NCI-H69 (cell line): ENCODE measurements around the gene FCN1.

Experiments used
- DNase-seq: peaks from one replicate; lab custom pipeline; 2025; lab: John Stamatoyannopoulos, UW

Gene FCN1

DNA sequence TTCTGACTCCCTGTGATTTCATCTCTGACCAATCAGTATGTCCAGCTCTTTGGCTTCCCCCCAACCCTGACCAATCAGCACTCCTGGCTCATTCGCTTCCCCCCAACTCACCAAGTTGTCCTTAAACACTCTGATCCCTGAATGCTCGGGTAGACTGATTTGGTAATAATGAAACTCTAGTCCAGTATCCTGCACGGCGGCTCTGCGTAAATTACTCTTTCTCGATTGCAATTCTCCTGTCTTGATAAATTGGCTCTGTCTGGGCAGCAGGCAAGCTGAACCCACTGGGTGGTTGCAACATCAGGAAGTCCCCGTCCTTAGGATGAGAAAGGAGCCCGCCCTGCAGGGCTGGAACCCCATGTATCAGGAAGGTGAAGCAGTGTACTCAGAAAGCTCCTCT lies 26.7 kb downstream of the FCN1 start:
- no peak for DNase-seq

GRCh38 chr9:134890155-134890495 lies 27.6 kb downstream of the FCN1 start:
- DNase-seq, result no peak

- DNase-seq, result no peak
Measured at GRCh38 chr9:134889386-134890154, 28.1 kb downstream of the FCN1 start.

DNA sequence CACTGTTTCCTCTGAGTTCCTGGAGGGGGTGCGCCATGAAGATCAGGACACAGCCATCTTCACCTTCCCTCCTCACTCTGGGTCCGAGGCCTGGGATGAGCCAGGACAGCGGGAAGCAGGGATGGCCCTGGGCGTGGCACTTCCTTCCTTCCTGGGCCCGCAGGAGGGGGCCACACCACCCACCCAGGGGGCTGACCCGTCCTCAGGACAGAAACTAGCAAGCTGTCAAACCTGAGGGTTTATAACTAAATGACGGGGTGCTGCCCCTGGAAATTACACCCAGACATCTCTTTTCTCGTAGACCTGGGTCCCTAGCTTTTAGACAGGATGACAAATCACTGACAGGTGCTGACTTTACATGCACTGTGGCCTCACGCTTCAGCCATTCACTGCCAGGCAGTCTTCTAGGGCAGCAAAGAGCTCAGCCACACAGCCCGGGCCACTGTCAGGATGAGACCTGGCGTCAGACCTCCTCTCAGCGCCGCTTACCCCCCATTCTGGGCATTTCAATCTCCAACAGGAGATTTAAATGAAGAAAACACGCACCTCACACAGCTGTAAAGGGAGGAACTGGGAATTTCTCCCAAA lies 29.0 kb downstream of the FCN1 start:
- DNase-seq, result no peak

DNA sequence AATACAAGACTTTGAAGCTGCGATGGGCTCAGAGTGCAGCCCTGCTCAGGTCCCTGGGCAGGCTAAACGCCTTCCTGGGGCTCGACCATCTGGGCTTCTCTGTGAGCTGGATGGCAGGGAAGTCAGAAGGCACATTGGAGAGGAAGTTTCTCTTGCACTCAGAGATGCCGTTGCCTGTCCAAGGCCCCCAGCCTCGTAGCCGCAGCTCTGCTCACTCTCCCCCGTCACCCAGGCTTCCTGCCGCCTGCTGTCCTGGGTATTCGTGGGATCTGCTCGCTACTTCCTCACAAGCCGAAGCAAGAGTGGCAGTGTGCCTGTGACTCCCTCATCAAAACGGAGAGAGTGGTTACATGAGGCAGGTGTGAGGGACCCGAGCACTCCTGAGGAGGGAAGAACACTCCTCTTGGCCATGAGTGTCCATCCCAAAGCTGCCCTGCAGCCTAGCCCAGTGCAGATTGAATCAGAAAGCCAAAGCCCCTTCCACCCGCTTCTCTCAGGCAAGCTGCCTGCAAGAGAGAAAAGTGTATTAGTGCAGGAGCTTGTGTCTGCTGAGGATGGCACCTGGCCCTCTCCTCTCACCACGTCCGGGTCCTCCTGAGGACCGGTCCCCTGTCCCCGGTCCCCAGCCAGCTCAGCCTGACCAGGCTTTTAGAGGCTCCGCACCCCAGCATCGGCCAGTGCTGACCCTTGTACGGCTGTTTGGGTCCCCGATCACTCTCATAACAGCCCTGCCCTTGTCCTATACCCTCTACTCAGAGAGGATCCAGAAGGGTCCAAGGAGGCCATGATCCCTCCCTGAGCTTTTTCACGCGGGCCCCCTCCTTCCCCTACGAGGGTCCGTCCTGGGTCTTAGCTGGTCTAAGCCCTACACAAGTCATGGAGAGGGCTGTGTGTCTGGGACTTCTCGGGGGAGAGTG lies 29.8 kb downstream of the FCN1 start:
- no peak for DNase-seq

DNA sequence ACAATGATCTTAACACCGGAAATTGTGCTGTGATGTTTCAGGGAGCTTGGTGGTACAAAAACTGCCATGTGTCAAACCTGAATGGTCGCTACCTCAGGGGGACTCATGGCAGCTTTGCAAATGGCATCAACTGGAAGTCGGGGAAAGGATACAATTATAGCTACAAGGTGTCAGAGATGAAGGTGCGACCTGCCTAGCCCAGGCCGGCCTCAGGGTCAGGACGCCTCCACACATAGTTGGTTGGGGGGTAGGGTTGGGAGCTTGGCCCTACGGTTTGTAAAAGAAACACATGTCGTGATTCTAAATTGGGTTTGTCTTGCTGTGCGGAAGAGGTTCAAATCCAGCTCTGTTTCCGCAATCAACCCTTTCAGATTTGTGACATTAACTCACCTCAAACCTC lies 30.5 kb downstream of the FCN1 start:
- DNase-seq, result no peak

DNA sequence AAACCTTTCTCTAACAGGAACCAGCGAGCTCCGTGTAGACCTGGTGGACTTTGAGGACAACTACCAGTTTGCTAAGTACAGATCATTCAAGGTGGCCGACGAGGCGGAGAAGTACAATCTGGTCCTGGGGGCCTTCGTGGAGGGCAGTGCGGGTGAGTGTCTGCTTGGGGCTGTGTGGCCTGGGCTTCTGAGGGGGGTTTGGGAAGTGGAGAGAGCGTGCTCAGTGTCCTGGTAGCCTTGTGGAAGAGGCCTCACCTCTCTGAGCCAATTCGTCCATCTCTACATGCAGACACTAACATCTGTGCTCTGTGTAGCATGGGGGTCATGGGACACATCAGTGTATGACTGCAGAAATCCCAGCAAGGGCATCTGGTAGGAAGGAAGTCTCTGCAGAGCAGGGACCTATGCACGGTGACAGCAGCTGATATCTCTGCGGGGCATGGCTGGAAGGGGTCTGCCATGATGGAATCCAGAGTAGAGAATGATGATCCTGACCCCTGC lies 31.2 kb downstream of the FCN1 start:
- DNase-seq, result no peak

DNA sequence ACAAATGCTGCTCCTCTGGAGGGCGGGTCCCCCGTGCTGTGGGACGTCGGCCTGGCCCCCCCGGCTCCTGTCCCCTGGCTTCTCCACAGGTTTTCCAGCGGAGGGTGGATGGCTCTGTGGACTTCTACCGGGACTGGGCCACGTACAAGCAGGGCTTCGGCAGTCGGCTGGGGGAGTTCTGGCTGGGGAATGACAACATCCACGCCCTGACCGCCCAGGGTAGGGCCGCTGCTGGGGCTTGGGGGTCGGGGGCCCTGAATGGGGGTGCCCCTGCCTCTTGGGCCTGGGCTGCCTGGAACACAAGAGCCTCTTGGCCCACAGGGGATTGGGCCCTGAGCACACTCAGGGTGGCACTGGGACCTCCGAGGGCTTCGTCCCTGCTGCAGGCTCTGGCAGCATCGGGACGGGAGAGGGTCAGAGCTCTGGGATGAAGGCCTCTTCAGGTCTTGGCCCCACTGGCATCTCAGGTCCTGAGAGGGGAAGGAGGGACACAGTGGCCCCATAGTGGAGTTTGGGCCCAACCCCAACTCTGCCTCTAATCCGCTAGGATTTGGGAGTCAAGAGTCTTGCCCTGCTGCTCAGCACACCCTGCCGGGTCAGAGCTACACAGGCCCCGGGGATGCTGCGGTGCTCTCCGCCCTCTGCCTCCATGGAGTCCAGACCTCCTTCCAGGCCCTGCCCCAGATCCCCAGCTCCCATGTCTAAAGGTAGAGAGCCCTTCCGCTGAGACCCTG lies 31.9 kb downstream of the FCN1 start:
- no peak for DNase-seq

- no peak for DNase-seq
Measured at GRCh38 chr9:134885001-134885678, 32.6 kb downstream of the FCN1 start.

DNA sequence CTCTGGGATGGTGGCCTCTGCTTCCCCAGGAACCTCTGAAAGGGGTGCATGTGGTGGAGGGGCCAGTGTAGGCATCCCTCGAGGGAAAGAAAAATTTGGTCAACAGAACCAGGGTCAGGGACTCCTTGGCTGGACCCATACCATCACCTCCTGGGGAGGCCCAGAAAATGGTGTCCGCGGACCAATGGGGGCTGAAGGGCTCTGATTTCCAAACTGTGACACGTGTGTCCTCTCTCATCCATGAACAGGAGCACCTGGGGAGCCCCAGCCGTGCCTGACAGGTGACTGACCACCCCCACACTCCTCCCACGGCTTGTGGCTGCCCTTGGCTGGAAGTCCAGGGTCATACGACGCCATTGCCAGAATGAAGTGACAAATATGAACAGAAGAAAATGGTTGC lies 33.2 kb downstream of the FCN1 start:
- no peak for DNase-seq

- DNase-seq, result no peak
Measured at GRCh38 chr9:134883040-134883782, 34.5 kb downstream of the FCN1 start.

DNA sequence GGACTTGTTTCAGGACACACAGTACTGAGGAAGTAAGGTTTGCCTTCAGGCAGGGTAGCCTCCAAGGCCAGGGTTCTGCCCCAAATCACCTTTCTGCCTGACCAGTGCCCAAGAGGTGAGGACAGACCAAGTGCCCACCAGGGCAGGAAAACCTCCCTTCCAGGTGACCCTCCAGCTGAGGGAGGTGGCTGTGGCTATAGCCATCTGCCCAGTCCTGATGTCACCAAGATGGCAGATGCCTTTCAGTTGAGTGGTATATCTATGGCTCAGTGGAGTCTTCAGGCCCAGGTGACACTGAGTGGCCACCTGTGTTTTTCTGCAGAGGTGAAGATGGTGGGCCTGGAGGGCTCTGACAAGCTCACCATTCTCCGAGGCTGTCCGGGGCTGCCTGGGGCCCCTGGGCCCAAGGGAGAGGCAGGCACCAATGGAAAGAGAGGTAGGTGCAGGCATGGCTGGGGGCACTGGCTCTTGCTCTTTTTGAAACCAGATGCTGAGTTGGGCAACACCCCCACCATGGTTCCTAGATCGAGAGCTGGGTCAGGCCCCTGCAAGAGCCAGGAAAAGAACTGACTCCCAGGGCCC lies 35.4 kb downstream of the FCN1 start:
- DNase-seq, result no peak

DNA sequence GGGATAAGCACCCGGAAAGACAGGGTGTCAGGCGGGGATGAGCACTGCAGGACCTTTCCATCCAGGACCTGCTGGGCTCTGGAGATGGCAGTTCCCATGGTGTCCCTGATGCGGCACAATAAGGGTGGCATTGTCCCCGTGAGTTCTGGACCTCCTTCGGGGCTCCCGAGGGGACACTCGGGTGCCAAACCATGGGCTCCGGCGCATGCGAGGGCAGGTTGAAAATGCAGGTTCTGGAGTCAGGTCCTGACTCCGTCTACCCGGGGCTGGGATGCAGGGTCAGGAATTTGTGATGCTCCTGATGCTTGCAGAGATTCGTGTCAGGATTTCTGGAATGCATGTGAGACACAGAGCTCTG lies 36.4 kb downstream of the FCN1 start:
- DNase-seq, result no peak

- DNase-seq, result no peak
Measured at GRCh38 chr9:134880484-134881312, 37.0 kb downstream of the FCN1 start, which contains the start of gene FCN2. TSS of gene FCN2 (plus strand) at chr9:134880810. CDS start at chr9:134880822, 12 bp downstream.

DNA sequence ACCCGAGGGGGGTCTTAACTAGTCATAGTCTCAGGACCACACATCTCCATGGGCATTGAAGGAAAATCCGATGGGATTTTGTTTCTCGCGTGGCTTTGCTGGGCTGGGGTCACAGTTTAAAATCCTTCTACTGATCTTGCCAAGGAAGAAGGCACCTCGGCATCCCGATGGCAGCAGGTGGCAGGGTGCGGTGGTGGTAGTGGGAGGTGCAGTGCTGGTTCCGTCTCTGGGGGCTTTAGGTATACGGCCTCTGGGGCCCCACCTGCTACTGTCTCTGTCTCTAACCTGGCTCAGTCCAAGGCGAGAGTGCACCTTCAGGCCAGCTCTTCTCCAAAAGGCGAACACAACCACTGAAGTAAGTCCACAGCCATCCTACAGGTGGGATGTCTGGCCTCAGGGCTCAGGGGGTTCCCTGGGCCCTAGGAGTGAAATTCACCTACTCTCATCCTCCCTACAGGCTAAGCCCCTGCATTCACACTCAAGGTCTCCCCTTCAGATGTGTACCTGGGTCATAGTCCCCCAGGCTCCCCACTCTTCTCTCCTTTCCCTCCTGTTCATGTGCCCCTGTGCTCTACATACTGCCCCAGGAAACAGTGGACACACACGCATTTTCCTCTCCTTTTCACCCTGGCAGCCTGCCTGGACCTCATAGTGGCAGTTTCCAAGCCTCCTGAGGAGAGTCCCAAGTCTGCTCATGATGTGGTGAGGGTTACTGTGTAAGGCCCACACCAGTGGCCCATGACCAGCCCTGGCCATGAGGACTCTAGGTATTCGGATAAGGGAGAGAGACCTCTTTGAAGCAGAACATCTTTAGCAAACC lies 37.8 kb downstream of the FCN1 start:
- no peak for DNase-seq

DNA sequence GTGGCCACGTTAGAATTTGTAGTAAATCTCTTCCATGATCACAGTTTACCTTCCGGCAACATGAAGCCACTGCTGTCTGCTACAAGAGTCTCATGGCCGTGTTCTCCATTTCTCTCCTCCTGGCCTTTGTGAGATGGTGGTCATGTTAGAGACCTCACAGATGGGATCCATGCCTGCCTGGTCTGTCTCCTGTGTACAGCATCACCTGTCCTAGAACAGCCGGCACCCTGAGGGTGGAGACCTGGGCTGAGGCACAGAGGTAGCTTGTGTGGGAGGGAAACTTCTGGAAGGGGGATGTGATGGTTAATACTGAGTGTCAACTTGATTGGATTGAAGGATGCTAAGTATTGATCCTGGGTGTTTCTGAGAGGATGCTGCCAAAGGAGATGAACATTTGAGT lies 40.2 kb downstream of the FCN1 start:
- DNase-seq, result no peak

DNA sequence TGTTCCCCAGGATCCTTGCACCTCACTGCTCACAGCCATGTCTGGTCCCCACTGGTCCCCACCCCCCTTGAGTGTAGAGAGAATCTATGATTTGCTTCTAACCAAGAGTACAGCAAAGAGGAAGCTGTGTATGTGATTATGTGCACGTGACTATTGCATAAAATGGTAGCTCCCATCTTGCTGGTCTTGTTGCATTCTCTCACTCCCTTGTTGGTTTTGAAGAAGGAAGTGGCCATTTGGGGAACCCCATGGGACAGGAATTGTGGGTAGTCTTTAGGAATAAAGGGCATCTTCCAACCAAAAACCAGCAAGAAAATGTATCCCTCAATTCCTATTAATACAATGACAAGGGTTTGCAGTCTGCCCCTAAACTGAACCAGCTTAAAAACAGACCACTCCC lies 42.3 kb downstream of the FCN1 start:
- DNase-seq, result no peak

DNA sequence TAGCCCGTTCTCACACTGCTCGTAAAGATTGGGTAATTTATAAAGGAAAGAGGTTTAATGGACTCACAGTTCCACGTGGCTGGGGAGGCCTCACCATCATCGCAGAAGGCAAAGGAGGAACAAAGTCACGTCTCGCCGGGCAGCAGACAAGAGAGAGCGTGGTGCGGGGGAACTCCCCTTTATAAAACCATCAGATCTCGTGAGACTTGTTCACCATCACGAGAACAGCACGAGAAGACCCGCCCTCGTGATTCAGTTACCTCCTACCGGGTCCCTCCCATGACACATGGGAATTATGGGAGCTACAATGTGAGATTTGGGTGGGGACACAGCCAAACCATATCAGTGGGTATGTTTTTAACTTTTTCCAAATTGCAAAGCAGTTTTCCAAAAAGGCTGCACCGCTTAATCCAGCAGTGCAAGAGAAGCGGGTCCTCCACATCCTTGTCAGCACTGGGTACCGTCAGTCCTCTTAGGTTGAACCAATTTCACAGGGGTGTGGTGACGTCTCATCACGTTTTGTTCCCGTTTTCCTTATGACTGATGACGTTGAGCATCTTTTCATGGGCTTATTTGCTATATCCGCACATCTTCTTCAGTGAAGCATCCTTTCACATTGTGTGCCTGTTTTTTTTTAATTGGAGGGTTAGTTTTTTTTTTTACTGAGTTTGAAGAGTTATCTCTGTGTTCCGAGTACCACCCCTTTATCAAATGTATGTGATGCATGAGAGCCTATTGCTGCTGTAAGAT lies 45.1 kb downstream of the FCN1 start:
- no peak for DNase-seq
